ENCODE data around the gene ERV3-1.
A peak's percentile ranks its signal among the peaks of the same experiment; 100 is the strongest.
"Not testable (repeated sequence)": the region's sequence is repeated elsewhere in the genome, so short reads cannot be mapped to it uniquely, and the experiment has no call there.

ERV3-1 gene

GRCh38 chr7:65009394-65009793, 2.9 kb upstream of the ERV3-1 start:
- not testable (repeated sequence) for H3K36me3 ChIP-seq (ENCODE audit: control insufficient read depth in 1 of 2, insufficient read depth in 2 of 2, low read depth in 1 of 2, low read length in 2 of 2); H2BK12ac ChIP-seq (ENCODE audit: low read length in 2 of 2); H4K91ac ChIP-seq (ENCODE audit: low read length); H4K8ac ChIP-seq (ENCODE audit: low read length); H3K9me3 ChIP-seq (ENCODE audit: control insufficient read depth, low read length); H3K4me2 ChIP-seq (ENCODE audit: low read length, poor library complexity, severe bottlenecking); H2AFZ ChIP-seq (ENCODE audit: low read depth, low read length); H3K27ac ChIP-seq (ENCODE audit: low read length, poor library complexity, severe bottlenecking); H3K27me3 ChIP-seq (ENCODE audit: control insufficient read depth in 1 of 2, insufficient read depth in 1 of 2, low read length in 2 of 2); H3K79me1 ChIP-seq (replicated peaks; ENCODE audit: low read length, poor library complexity, severe bottlenecking); H2AK5ac ChIP-seq (ENCODE audit: low read length, severe bottlenecking); H3K14ac ChIP-seq (ENCODE audit: low read length in 2 of 2); H2BK120ac ChIP-seq (ENCODE audit: low read depth, low read length); H3K4ac ChIP-seq (ENCODE audit: low read depth in 1 of 2, low read length in 2 of 2); H3K4me1 ChIP-seq (ENCODE audit: control insufficient read depth, insufficient read depth, low read depth, low read length); H3K9ac ChIP-seq (ENCODE audit: low read length); H2BK5ac ChIP-seq (ENCODE audit: low read depth, low read length, poor library complexity, severe bottlenecking); DNase-seq; H3K18ac ChIP-seq (ENCODE audit: low read depth in 1 of 2, low read length in 2 of 2); H3K4me3 ChIP-seq (ENCODE audit: insufficient read depth in 1 of 2, low read depth in 1 of 2, low read length in 2 of 2); H3K23ac ChIP-seq (ENCODE audit: low read length in 2 of 2); H2BK15ac ChIP-seq (ENCODE audit: low read depth, poor library complexity, severe bottlenecking)
- no CpG with 5 or more reads among the region's 2 CpGs for WGBS

- not testable (repeated sequence) for H2BK12ac ChIP-seq (ENCODE audit: low read length in 2 of 2); H3K4me2 ChIP-seq (ENCODE audit: low read length, poor library complexity, severe bottlenecking); H3K4me1 ChIP-seq (ENCODE audit: control insufficient read depth, insufficient read depth, low read depth, low read length); H4K91ac ChIP-seq (ENCODE audit: low read length); H2BK120ac ChIP-seq (ENCODE audit: low read depth, low read length); H2AFZ ChIP-seq (ENCODE audit: low read depth, low read length); H3K14ac ChIP-seq (ENCODE audit: low read length in 2 of 2); H3K23ac ChIP-seq (ENCODE audit: low read length in 2 of 2); H2AK5ac ChIP-seq (ENCODE audit: low read length, severe bottlenecking); H2BK15ac ChIP-seq (ENCODE audit: low read depth, poor library complexity, severe bottlenecking); DNase-seq; H3K27ac ChIP-seq (ENCODE audit: low read length, poor library complexity, severe bottlenecking); H2BK5ac ChIP-seq (ENCODE audit: low read depth, low read length, poor library complexity, severe bottlenecking); H3K4ac ChIP-seq (ENCODE audit: low read depth in 1 of 2, low read length in 2 of 2); H3K27me3 ChIP-seq (ENCODE audit: control insufficient read depth in 1 of 2, insufficient read depth in 1 of 2, low read length in 2 of 2); H3K18ac ChIP-seq (ENCODE audit: low read depth in 1 of 2, low read length in 2 of 2); H3K9me3 ChIP-seq (ENCODE audit: control insufficient read depth, low read length); H3K36me3 ChIP-seq (ENCODE audit: control insufficient read depth in 1 of 2, insufficient read depth in 2 of 2, low read depth in 1 of 2, low read length in 2 of 2)
- Histone ChIP-seq H3K9ac (ENCODE audit: low read length) (peak overlapping the region; percentile 99), H3K4me3 (ENCODE audit: insufficient read depth in 1 of 2, low read depth in 1 of 2, low read length in 2 of 2) (peak overlapping the region in 1 of 2 experiments; percentile 93), H4K8ac (ENCODE audit: low read length) (peak overlapping the region; percentile 80), H3K79me1 (replicated peaks; ENCODE audit: low read length, poor library complexity, severe bottlenecking) (peaks cover 15% of the 10 kb centered on the region)
- 94% methylated on average over 1 of the region's 4 CpGs for WGBS
Measured at GRCh38 chr7:65007036-65007435, 549 bp upstream of the ERV3-1 start.

- no peak overlapping the region for H2BK12ac ChIP-seq (ENCODE audit: low read length in 2 of 2)
- peak overlapping the region; percentile 37 for H3K4me2 ChIP-seq (ENCODE audit: low read length, poor library complexity, severe bottlenecking)
- DNase-seq, result no peak
- H3K18ac ChIP-seq (ENCODE audit: low read depth in 1 of 2, low read length in 2 of 2), result no peak overlapping the region
- no peak overlapping the region for H4K8ac ChIP-seq (ENCODE audit: low read length)
- H2BK5ac ChIP-seq (ENCODE audit: low read depth, low read length, poor library complexity, severe bottlenecking), result no peak overlapping the region
- peaks cover 16 to 22% of the 10 kb centered on the region in 2 experiments for H3K36me3 ChIP-seq (ENCODE audit: control insufficient read depth in 1 of 2, insufficient read depth in 2 of 2, low read depth in 1 of 2, low read length in 2 of 2)
- H3K27ac ChIP-seq (ENCODE audit: low read length, poor library complexity, severe bottlenecking), result no peak overlapping the region
- peaks cover 8% of the 10 kb centered on the region for H3K9me3 ChIP-seq (ENCODE audit: control insufficient read depth, low read length)
- peaks cover 24% of the 10 kb centered on the region for H3K79me1 ChIP-seq (replicated peaks; ENCODE audit: low read length, poor library complexity, severe bottlenecking)
- no peak overlapping the region for H2BK15ac ChIP-seq (ENCODE audit: low read depth, poor library complexity, severe bottlenecking)
- no peak overlapping the region for H3K23ac ChIP-seq (ENCODE audit: low read length in 2 of 2)
- no peaks in the 10 kb centered on the region for H3K27me3 ChIP-seq (ENCODE audit: control insufficient read depth in 1 of 2, insufficient read depth in 1 of 2, low read length in 2 of 2)
- no peak overlapping the region for H3K14ac ChIP-seq (ENCODE audit: low read length in 2 of 2)
- no peak overlapping the region for H2AFZ ChIP-seq (ENCODE audit: low read depth, low read length)
- peak overlapping the region in 1 of 2 experiments; percentile 93 for H3K4me3 ChIP-seq (ENCODE audit: insufficient read depth in 1 of 2, low read depth in 1 of 2, low read length in 2 of 2)
- no peak overlapping the region for H2AK5ac ChIP-seq (ENCODE audit: low read length, severe bottlenecking)
- H3K4ac ChIP-seq (ENCODE audit: low read depth in 1 of 2, low read length in 2 of 2), result no peak overlapping the region
- no peak overlapping the region for H3K9ac ChIP-seq (ENCODE audit: low read length)
- H2BK120ac ChIP-seq (ENCODE audit: low read depth, low read length), result no peak overlapping the region
- 83% methylated on average over 1 of the region's 1 CpG for WGBS
- no peak overlapping the region for H4K91ac ChIP-seq (ENCODE audit: low read length)
- no peaks in the 10 kb centered on the region for H3K4me1 ChIP-seq (ENCODE audit: control insufficient read depth, insufficient read depth, low read depth, low read length)
Measured at GRCh38 chr7:65004575-65004974, 1.9 kb downstream of the ERV3-1 start.

GRCh38 chr7:65002972-65003585, 3.4 kb downstream of the ERV3-1 start:
- Histone ChIP-seq H3K27me3 (ENCODE audit: control insufficient read depth in 1 of 2, insufficient read depth in 1 of 2, low read length in 2 of 2) (no peaks in the 10 kb centered on the region), H3K18ac (ENCODE audit: low read depth in 1 of 2, low read length in 2 of 2) (no peak overlapping the region), H3K23ac (ENCODE audit: low read length in 2 of 2) (no peak overlapping the region), H3K9me3 (ENCODE audit: control insufficient read depth, low read length) (peaks cover 21% of the 10 kb centered on the region), H3K36me3 (ENCODE audit: control insufficient read depth in 1 of 2, insufficient read depth in 2 of 2, low read depth in 1 of 2, low read length in 2 of 2) (peaks cover 26 to 33% of the 10 kb centered on the region in 2 experiments), H3K79me1 (replicated peaks; ENCODE audit: low read length, poor library complexity, severe bottlenecking) (peaks cover 34% of the 10 kb centered on the region), H2BK120ac (ENCODE audit: low read depth, low read length) (no peak overlapping the region), H3K27ac (ENCODE audit: low read length, poor library complexity, severe bottlenecking) (no peak overlapping the region), H2BK15ac (ENCODE audit: low read depth, poor library complexity, severe bottlenecking) (no peak overlapping the region), H4K91ac (ENCODE audit: low read length) (no peak overlapping the region), H4K8ac (ENCODE audit: low read length) (no peak overlapping the region), H2BK5ac (ENCODE audit: low read depth, low read length, poor library complexity, severe bottlenecking) (no peak overlapping the region), H3K4me1 (ENCODE audit: control insufficient read depth, insufficient read depth, low read depth, low read length) (no peaks in the 10 kb centered on the region), H2AK5ac (ENCODE audit: low read length, severe bottlenecking) (no peak overlapping the region), H3K9ac (ENCODE audit: low read length) (no peak overlapping the region), H3K4me2 (ENCODE audit: low read length, poor library complexity, severe bottlenecking) (no peak overlapping the region), H2BK12ac (ENCODE audit: low read length in 2 of 2) (no peak overlapping the region), H3K14ac (ENCODE audit: low read length in 2 of 2) (no peak overlapping the region), H3K4ac (ENCODE audit: low read depth in 1 of 2, low read length in 2 of 2) (no peak overlapping the region), H2AFZ (ENCODE audit: low read depth, low read length) (no peak overlapping the region), H3K4me3 (ENCODE audit: insufficient read depth in 1 of 2, low read depth in 1 of 2, low read length in 2 of 2) (no peak overlapping the region)
- WGBS, result 100% methylated on average over 1 of the region's 2 CpGs
- no peak for DNase-seq

Data from mesenchymal stem cell (in vitro differentiated cells and primary cell).